ENCODE results near the gene METTL25B.

- TF ChIP-seq CTCF (IDR thresholded peaks at IDR 0.05), result no peak
- no peak for TF ChIP-seq POLR2A (IDR thresholded peaks at IDR 0.05)
- no peak for TF ChIP-seq EP300 (IDR thresholded peaks at IDR 0.05)
Measured at GRCh38 chr1:156775799-156776198, 47.5 kb downstream of the METTL25B start.
